Measurements from ENCODE around the gene RAPGEFL1.

DNA sequence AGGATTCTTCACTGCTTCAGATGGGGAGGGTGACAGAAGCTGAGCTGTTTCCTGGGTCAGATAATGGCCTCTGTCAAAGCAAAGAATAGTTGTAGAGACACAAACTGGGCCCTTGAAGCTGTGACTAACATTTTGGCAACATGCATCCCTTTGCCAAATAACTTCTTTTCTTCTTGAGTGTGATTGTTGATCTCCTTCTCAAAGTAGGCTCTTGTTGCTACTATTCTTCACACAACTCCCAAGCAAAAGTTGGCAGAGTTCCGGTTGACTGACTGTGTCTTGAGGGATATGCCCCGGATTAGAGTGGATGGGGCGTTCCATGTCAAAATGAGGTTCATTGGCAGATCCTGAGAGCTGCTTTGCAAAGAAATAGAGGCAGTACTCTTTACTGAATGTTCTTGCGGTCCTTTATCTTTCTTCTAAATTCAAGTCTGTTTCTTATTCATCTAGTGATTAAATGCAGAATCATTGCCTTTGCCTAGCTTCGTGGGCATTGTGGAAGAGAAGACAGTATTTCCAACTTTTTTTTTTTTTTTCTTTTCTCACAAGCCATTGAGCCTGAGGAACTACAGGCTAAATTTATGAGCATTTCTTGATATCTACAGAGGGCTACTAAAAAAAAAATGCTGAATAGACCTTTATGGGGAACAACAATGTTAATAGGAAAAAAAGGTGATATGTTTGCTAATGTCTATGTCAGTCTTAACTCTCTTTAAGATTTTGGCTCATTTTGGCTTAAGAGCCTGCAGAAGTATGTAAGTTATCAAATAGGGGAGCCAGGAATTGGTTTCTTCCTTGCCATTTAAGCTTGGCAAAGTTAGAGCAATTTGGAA, 47.7 kb downstream of the RAPGEFL1 start:
- TF ChIP-seq, protein P1, sequence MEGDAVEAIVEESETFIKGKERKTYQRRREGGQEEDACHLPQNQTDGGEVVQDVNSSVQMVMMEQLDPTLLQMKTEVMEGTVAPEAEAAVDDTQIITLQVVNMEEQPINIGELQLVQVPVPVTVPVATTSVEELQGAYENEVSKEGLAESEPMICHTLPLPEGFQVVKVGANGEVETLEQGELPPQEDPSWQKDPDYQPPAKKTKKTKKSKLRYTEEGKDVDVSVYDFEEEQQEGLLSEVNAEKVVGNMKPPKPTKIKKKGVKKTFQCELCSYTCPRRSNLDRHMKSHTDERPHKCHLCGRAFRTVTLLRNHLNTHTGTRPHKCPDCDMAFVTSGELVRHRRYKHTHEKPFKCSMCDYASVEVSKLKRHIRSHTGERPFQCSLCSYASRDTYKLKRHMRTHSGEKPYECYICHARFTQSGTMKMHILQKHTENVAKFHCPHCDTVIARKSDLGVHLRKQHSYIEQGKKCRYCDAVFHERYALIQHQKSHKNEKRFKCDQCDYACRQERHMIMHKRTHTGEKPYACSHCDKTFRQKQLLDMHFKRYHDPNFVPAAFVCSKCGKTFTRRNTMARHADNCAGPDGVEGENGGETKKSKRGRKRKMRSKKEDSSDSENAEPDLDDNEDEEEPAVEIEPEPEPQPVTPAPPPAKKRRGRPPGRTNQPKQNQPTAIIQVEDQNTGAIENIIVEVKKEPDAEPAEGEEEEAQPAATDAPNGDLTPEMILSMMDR (IDR thresholded peaks at IDR 0.05): no peak
- no peak for TF ChIP-seq EZH2phosphoT487 (IDR thresholded peaks at IDR 0.05)

Measured in neural progenitor cell (in vitro differentiated cells).